GM18517 (cell line): Measurements from ENCODE around the gene STEAP4.

Source experiments
- ATAC-seq: cut with Tn5 transposase; IDR thresholded peaks from one replicate; pipeline ENCODE4 v1.9.1; 2021; ENCODE audit warnings: mild to moderate bottlenecking, moderate library complexity; ENCODE audit not compliant: unreplicated experiment

STEAP4 gene

DNA sequence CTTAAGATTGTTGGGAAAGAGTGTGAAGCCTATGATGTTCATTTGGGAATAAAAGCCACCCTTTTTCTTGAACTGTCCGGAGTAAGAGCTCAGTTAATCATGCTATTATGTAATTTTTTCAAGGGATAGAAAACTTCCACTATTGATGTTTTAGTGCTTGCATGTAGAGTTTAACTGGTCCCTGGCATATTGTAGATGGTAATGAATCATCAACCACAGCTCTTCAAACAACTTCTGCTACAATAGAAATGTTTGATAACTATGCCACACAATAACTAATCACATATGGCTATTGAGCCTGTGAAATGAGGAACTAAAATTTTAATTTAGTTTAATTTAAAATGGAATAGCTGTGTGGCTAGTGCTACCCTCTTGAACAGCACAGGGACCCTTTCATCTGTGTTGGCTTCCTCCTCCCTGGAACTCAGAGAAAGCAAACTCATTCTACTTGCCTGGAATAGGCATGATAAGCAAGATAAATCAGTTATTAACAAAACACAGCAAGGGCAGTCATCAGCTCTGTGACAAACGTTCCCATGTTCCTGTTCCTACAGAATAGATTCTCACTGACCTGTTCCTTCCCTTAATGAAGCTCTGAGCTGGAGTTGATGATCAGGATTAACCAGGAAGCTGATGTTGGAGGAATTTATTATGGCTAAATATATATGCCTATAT, 82.0 kb downstream of the STEAP4 start:
- ATAC-seq, result no peak

DNA sequence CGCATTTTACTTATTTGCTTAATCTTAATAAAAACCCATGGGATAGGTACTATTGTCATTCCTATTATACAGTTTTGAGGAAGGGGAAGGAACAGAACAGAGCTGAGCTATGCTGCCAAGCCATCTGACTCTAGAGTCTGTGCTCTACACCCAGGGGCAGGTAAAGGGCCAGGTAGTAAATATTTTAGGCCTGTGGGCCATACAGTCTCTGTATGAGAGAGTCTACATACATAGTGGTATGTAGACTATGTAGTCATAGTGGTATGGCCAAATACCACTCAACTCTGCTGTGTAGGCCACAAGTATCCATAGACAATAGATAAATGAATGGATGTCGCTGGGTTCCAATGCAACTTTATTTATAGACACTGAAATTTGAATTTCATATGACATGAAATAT, 83.4 kb downstream of the STEAP4 start:
- ATAC-seq, result no peak
